Lower lobe of right lung (tissue), 2 donors: Measurements from ENCODE around the gene NTM. TPM values are rescaled to one million over a fixed set of nuclear protein-coding genes. Genes with fewer than 3 reads are reported as not detected.
"Not testable (repeated sequence)": the region's sequence is repeated elsewhere in the genome, so short reads cannot be mapped to it uniquely, and the experiment has no call there.

Source experiments
- ATAC-seq, 2 donors: fragments of 200-7000 bp; cut with Tn5 transposase; one replicate each; pipeline ENCODE4 v1.9.1; 2020 to 2022; ENCODE audit warnings: mild to moderate bottlenecking in 2 of 2, moderate library complexity in 2 of 2
- DNase-seq: peaks from one replicate; pipeline ENCODE4 v3.0.0-alpha.2; 2020
- H3K27ac ChIP-seq: fragments of 200-600 bp; one replicate; pipeline ENCODE4 v1.8.0; 2022
- H3K27me3 ChIP-seq: fragments of 200-600 bp; one replicate; pipeline ENCODE4 v1.8.0; 2022; ENCODE audit warnings: low read depth
- H3K36me3 ChIP-seq: fragments of 200-600 bp; one replicate; pipeline ENCODE4 v1.8.0; 2022; ENCODE audit warnings: mild to moderate bottlenecking
- H3K4me1 ChIP-seq: fragments of 200-600 bp; one replicate; pipeline ENCODE4 v1.8.0; 2022
- H3K4me3 ChIP-seq: fragments of 200-600 bp; one replicate; pipeline ENCODE4 v1.8.0; 2022; ENCODE audit warnings: mild to moderate bottlenecking
- H3K9me3 ChIP-seq: fragments of 200-600 bp; one replicate; pipeline ENCODE4 v1.8.0; 2022
- CTCF ChIP-seq: fragments of 200-600 bp; IDR thresholded peaks from one replicate; pipeline ENCODE4 v1.8.0; 2022; ENCODE audit warnings: antibody characterized with exemption, mild to moderate bottlenecking
- intact Hi-C: fragments of 100-400 bp; cut with DNase I; formaldehyde crosslinking; loops from one replicate; pipeline ENCODE4 v1.11.0; 2022
- total RNA-seq: library from RNA; stranded (reverse); fragmentation: NEBNext Ultra II Directional; extraction: Animal tissue kit (Norgen Biotek cat#: 25700); gene quantifications from one replicate; pipeline ENCODE4 v1.2.1, GENCODE V29; 2021
- donor health status: DM: no; HTN: yes; CAD: no; lungs with severe emphysema.

NTM gene
- total RNA-seq, 1 donor from 2014 or later, result 2.3 TPM

- intact Hi-C loops, result no loop called here
- H3K4me3 ChIP-seq, result no peak overlapping the region
- H3K9me3 ChIP-seq, result no peaks in the 10 kb centered on the region
- H3K36me3 ChIP-seq, result no peaks in the 10 kb centered on the region
- no peak for TF ChIP-seq CTCF
- H3K27me3 ChIP-seq, result no peaks in the 10 kb centered on the region
- no peaks in the 10 kb centered on the region for H3K4me1 ChIP-seq
- no peak overlapping the region for H3K27ac ChIP-seq
- ATAC-seq, result no peak
- DNase-seq, result no peak
Measured at GRCh38 chr11:132318421-132319157, 948.2 kb downstream of the NTM start.

GRCh38 chr11:132319419-132319818, 949.0 kb downstream of the NTM start:
- H3K9me3 ChIP-seq, intact Hi-C loops, H3K27me3 ChIP-seq, DNase-seq, ATAC-seq, H3K36me3 ChIP-seq, H3K4me1 ChIP-seq, H3K27ac ChIP-seq, H3K4me3 ChIP-seq: not testable (repeated sequence)

GRCh38 chr11:132330515-132330914, 960.1 kb downstream of the NTM start:
- H3K4me3 ChIP-seq, result no peak overlapping the region
- H3K36me3 ChIP-seq, result no peaks in the 10 kb centered on the region
- no peak for ATAC-seq
- intact Hi-C loops, result no loop called here
- no peak overlapping the region for H3K27ac ChIP-seq
- TF ChIP-seq CTCF, result no peak
- no peak for DNase-seq
- H3K27me3 ChIP-seq, result no peaks in the 10 kb centered on the region
- H3K4me1 ChIP-seq, result no peaks in the 10 kb centered on the region
- no peaks in the 10 kb centered on the region for H3K9me3 ChIP-seq

- H3K27me3 ChIP-seq, result no peaks in the 10 kb centered on the region
- H3K27ac ChIP-seq, result no peak overlapping the region
- no peak for DNase-seq
- no peak for ATAC-seq
- no peak for TF ChIP-seq CTCF
- intact Hi-C loops, result no loop called here
- H3K4me3 ChIP-seq, result no peak overlapping the region
- H3K9me3 ChIP-seq, result no peaks in the 10 kb centered on the region
- H3K36me3 ChIP-seq, result no peaks in the 10 kb centered on the region
- H3K4me1 ChIP-seq, result no peaks in the 10 kb centered on the region
Measured at GRCh38 chr11:132332521-132332920, 962.1 kb downstream of the NTM start.

GRCh38 chr11:132334769-132335280, 964.4 kb downstream of the NTM start:
- no peaks in the 10 kb centered on the region for H3K36me3 ChIP-seq
- DNase-seq (no peak), ATAC-seq (no peak)
- intact Hi-C loops, result no loop called here
- H3K4me1 ChIP-seq, result no peaks in the 10 kb centered on the region
- H3K27ac ChIP-seq, result no peak overlapping the region
- no peak for TF ChIP-seq CTCF
- no peaks in the 10 kb centered on the region for H3K27me3 ChIP-seq
- H3K4me3 ChIP-seq, result no peak overlapping the region
- H3K9me3 ChIP-seq, result no peaks in the 10 kb centered on the region

- Histone ChIP-seq H3K27me3 (no peaks in the 10 kb centered on the region), H3K27ac (no peak overlapping the region), H3K4me1 (no peaks in the 10 kb centered on the region), H3K9me3 (no peaks in the 10 kb centered on the region), H3K4me3 (no peak overlapping the region), H3K36me3 (no peaks in the 10 kb centered on the region)
- intact Hi-C loops, result no loop called here
- ATAC-seq (no peak), DNase-seq (no peak)
- TF ChIP-seq CTCF, result no peak
Measured at GRCh38 chr11:132335311-132335710, 964.9 kb downstream of the NTM start.
